ENCODE measurements around the gene PHF20. TPM values are rescaled to one million over a fixed set of nuclear protein-coding genes. Genes with fewer than 3 reads are reported as not detected.

Gene PHF20
- total RNA-seq, 4 donors from 2014 or later = 28.0 to 51.7 (median 35.2) TPM

GRCh38 chr20:35907017-35907701 lies 135.3 kb downstream of the PHF20 start:
- Histone ChIP-seq H3K36me3 (peaks cover 0 to 11% of the 10 kb centered on the region in 2 donors), H3K27me3 (no peaks in the 10 kb centered on the region), H3K27ac (no peak overlapping the region), H3K4me3 (replicated peaks in 1 of 3) (no peak overlapping the region), H3K9me3 (no peaks in the 10 kb centered on the region), H3K4me1 (no peaks in the 10 kb centered on the region)
- intact Hi-C loops (cut with DNase I) = no loop called here
- no peak for DNase-seq
- no peak for TF ChIP-seq CTCF (IDR thresholded peaks at IDR 0.05)
- TF ChIP-seq POLR2A (IDR thresholded peaks at IDR 0.05) = no peak
- WGBS, 2 donors = 75 to 84% methylated on average over 4 to 7 of the region's 7 CpGs

DNA sequence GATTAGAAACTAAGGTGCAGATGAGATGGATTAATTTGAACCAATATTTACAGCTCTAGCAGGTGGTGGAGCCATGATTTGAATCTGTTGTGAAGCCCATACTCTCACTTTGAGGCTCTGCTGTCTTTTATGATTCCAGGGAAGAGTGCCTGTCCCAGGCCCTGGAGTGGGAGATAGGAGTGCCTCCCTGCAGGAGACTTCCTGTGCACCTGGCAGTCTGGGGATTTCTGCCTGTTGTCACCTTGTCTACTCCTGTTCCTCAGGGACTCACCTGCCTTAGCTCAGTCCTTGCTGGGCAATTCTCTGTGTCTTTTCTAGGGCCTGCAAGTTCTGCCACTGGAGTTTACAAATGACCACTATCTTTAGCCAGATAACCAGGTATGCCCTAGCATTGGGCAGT lies 136.2 kb downstream of the PHF20 start:
- Histone ChIP-seq H3K27me3 (no peaks in the 10 kb centered on the region), H3K4me1 (no peaks in the 10 kb centered on the region), H3K4me3 (replicated peaks in 1 of 3) (no peak overlapping the region), H3K27ac (no peak overlapping the region), H3K36me3 (peaks cover 0 to 11% of the 10 kb centered on the region in 2 donors), H3K9me3 (no peaks in the 10 kb centered on the region)
- TF ChIP-seq CTCF (IDR thresholded peaks at IDR 0.05) (no peak), POLR2A (IDR thresholded peaks at IDR 0.05) (no peak)
- intact Hi-C loops (cut with DNase I) = no loop called here
- no peak for DNase-seq

DNA sequence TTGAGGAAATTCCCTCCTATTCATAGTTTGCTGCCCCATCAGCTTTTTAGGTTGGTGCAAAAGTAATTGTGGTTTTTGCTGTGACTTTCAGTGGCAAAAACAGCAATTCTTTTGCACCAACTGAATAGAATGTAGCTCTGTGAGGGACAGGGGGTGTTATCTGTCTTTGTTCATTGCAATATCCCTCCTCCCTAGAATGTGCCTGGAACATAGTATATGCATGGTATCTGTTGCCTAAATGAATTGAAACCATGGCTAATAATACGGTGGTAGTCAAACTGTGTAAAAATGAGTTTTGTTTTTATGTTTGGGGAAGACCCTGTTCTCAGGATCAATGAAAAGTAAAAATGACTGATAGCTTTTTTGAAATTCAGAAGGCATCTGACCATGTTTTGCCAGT lies 137.4 kb downstream of the PHF20 start:
- TF ChIP-seq POLR2A (IDR thresholded peaks at IDR 0.05) (no peak), CTCF (IDR thresholded peaks at IDR 0.05) (no peak)
- Histone ChIP-seq H3K4me1 (no peaks in the 10 kb centered on the region), H3K27ac (no peak overlapping the region), H3K27me3 (no peaks in the 10 kb centered on the region), H3K36me3 (peaks cover 0 to 11% of the 10 kb centered on the region in 2 donors), H3K9me3 (no peaks in the 10 kb centered on the region), H3K4me3 (replicated peaks in 1 of 3) (no peak overlapping the region)
- intact Hi-C loops (cut with DNase I) = no loop called here
- no peak for DNase-seq
- 88 to 97% methylated on average over 1 of the region's 1 CpG for WGBS, 2 donors

DNA sequence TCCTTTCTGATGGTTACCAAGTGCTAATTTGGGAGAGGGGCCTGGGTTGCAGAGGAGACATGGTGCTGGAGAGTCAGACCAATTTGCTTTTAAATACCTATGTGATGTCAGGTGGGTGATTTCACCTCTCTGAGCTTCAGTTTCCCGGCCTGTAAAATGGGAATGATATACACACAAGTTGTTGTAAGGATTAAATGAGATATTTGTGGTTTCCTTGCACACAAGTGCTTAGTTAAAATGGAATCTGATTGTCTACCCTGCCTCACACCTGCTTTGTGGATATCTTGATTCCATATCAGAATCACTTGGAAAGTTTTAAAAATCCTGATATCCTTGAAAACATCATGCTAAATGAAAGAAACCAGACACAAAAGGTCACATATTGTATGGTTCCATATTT lies 138.0 kb downstream of the PHF20 start:
- WGBS, 2 donors = 88 to 100% methylated on average over 1 of the region's 1 CpG
- intact Hi-C loops (cut with DNase I) = no loop called here
- Histone ChIP-seq H3K4me1 (no peaks in the 10 kb centered on the region), H3K27ac (no peak overlapping the region), H3K27me3 (no peaks in the 10 kb centered on the region), H3K9me3 (no peaks in the 10 kb centered on the region), H3K4me3 (replicated peaks in 1 of 3) (no peak overlapping the region), H3K36me3 (peaks cover 0 to 6% of the 10 kb centered on the region in 2 donors)
- DNase-seq = no peak
- TF ChIP-seq POLR2A (IDR thresholded peaks at IDR 0.05) (no peak), CTCF (IDR thresholded peaks at IDR 0.05) (no peak)

DNA sequence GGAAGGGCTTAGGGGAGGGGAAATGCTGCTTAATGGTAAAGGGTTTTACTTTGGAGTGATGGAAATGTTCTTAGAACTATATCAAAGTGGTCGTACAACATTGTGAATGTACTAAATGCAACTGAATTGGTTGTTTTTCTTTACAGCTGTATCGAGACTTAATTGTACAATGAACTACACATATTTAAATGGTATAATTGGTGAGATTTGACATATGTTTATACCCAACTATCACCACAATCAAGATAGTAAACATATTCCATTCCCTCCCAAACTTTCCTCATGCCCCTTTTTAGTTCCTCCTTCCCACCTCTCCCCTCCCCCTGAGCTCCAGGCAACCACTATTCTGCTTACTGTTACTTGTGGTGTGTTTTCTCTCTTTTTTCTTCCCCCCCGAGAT lies 138.4 kb downstream of the PHF20 start:
- DNase-seq = no peak
- intact Hi-C loops (cut with DNase I) = no loop called here
- no peak for TF ChIP-seq POLR2A (IDR thresholded peaks at IDR 0.05)
- TF ChIP-seq CTCF (IDR thresholded peaks at IDR 0.05) = no peak
- H3K9me3 ChIP-seq = no peaks in the 10 kb centered on the region
- no peaks in the 10 kb centered on the region for H3K27me3 ChIP-seq
- no peaks in the 10 kb centered on the region for H3K4me1 ChIP-seq
- no peak overlapping the region for H3K27ac ChIP-seq
- peaks cover 0 to 4% of the 10 kb centered on the region in 2 donors for H3K36me3 ChIP-seq
- WGBS, 2 donors = 97% methylated on average over 3 of the region's 3 CpGs
- H3K4me3 ChIP-seq (replicated peaks in 1 of 3) = no peak overlapping the region
